ENCODE data around the gene SMARCA5.

The SMARCA5 gene

DNA sequence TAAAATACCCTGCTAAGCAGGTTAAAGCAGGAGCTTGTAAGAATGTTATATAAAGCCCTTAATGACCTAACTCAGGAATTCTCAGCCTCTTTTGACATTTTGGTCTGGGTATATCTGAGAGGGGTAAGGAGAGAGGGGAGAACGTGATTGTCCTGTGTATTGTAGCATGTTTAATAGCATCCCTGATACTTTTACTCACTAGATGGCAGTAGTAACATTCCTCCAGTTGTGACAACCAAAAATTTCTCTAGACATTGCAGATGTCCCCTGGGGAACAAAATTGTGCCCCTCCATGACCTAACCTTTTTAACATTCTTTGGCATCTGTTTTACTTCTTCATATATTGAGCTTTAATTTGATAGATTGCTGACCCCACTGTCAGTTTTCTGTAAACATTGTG is 17.9 kb downstream of the SMARCA5 start:
- in situ Hi-C loops (cut with MboI; ENCODE audit: low sequenced_read_pairs): no loop called here

DNA sequence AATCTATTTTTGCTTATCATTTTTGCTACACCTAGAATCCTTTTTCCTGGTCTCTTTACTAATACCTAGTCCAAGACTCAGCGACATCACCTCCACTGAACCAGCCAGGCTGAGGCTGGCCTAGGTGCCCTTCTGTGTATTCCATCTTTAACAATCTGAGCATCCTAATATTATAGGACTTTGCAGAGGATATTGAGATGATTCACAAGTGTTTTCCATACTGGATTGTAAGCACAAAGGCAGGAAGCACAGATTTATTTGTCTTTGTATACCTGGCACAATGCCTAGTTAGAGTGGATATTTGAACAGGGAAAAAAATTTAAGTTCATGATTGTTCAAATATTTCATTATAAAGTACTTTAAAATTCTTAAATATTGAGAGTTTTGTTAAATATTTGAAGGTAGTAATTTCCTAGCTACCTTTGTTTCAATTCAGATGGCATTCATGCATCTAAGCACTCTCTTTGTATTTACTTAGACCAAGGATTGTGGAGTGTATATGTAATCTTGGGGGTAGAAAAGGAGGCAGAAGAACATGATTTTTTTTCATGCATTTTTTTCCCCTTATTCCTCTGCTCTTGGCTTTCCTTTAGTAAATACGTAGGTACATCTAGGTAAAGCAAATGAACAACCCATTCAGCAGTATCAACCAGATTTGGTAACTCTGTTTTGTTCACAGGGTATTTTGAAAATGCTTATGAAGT is 18.4 kb downstream of the SMARCA5 start:
- in situ Hi-C loops (cut with MboI; ENCODE audit: low sequenced_read_pairs): no loop called here

GRCh38 chr4:143538979-143539669 is 25.6 kb downstream of the SMARCA5 start:
- in situ Hi-C loops (cut with MboI; ENCODE audit: low sequenced_read_pairs): no loop called here

GRCh38 chr4:143539670-143540023 is 26.1 kb downstream of the SMARCA5 start:
- in situ Hi-C loops (cut with MboI; ENCODE audit: low sequenced_read_pairs): no loop called here

GRCh38 chr4:143549928-143550327 is 36.4 kb downstream of the SMARCA5 start:
- in situ Hi-C loops (cut with MboI; ENCODE audit: low sequenced_read_pairs): no loop called here

- in situ Hi-C loops (cut with MboI; ENCODE audit: low sequenced_read_pairs): no loop called here
Measured at GRCh38 chr4:143554728-143555597, 41.5 kb downstream of the SMARCA5 start.

- in situ Hi-C loops (cut with MboI; ENCODE audit: low sequenced_read_pairs): no loop called here
Measured at GRCh38 chr4:143555676-143556075, 42.2 kb downstream of the SMARCA5 start.

GRCh38 chr4:143558286-143558685 is 44.8 kb downstream of the SMARCA5 start:
- in situ Hi-C loops (cut with MboI; ENCODE audit: low sequenced_read_pairs): no loop called here

DNA sequence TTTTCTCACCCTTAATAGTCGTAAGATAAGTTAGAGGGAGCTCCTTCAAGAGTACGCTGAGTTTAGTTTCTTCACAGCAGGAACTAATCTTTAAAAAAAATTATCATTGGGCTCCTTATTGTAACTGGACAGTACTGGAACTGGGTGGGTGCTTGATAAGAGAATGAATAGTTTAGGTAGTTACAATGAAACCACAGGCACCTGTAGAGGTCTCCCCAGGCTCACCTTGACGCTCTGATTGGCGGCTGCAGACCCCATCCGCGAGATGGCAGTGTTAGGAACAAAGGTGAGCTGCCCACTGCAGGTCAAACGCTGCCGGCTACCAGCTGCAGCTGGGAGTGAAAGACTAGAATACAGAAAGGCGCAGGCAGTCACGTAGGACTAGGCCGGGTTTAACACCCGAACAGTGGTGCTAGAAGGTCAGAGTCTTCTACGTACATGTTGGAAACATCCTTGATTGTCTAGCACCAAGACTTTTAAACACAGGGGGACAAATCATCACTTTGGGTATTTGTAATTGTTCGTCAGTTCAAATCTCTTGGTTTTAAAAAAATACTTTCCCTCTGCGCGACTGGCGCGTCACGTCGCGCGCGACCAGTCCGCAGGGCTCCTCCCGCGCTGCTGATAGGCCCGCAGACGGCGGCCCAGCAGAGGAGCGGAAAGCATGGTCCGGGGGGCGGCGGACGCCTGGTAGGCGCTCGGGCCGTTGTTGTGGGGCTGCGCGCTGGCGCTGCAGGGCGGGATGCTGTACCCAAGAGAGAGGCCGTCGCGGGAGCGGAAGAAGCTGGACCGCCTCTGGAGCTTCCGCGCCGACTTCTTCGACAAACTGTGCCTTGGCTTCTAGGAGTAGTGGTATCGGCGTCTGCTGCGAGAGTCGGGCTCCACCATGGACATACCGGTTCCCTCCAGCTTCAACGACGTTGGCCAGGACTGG is 45.6 kb downstream of the SMARCA5 start:
- in situ Hi-C loops (cut with MboI; ENCODE audit: low sequenced_read_pairs): no loop called here

GRCh38 chr4:143559757-143560147 is 46.2 kb downstream of the SMARCA5 start:
- in situ Hi-C loops (cut with MboI; ENCODE audit: low sequenced_read_pairs): no loop called here

- in situ Hi-C loops (cut with MboI; ENCODE audit: low sequenced_read_pairs): no loop called here
Measured at GRCh38 chr4:143564472-143564871, 51.0 kb downstream of the SMARCA5 start.

DNA sequence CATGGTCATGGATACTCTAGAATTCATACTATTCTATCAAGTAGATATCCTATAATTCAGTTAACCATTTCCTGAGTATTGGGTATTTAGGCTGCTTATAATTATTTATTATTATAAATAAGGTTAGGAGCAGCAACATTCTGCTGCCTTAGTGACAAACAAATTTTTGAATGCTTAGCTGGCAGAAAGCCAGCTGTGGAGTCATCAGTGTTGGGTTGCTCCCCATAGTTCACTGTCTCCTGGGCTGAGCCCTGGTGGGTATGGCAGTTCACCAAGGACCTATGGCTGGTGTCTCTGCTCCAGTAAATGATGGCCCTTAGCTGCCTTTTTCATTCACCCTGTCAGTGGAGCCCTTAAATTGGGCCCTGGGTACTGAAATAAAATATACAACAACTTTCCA is 61.8 kb downstream of the SMARCA5 start:
- in situ Hi-C loops (cut with MboI; ENCODE audit: low sequenced_read_pairs): no loop called here

DNA sequence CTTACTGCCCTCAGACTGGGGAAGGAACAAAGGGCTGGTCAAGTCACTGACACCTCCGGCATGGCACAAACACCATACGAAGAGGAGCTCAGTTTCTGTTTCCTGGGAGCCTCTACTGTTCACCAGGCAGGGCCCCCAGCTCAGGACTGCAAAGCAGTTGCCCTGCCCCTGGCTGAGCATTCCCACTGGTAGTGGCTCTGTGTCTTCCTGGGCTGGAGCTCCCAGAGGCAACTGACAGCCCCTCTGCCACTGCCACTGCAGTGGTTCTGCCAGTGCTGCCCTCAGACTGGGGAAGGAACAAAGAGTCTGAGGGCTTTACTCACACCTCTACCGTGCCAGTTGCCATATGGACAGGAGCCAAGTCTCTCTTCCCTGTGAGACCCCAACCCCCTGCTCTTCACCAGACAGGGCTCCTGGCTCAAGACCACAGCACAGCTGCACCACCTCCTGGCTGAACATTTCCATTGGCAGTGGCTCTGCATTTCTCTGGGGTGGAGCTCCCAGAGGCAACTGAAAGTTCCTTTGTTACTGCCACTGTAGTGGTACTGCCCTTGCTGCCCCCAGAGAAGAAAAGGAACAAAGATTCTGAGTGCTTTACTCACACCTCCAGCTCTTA is 67.9 kb downstream of the SMARCA5 start:
- in situ Hi-C loops (cut with MboI; ENCODE audit: low sequenced_read_pairs): no loop called here

DNA sequence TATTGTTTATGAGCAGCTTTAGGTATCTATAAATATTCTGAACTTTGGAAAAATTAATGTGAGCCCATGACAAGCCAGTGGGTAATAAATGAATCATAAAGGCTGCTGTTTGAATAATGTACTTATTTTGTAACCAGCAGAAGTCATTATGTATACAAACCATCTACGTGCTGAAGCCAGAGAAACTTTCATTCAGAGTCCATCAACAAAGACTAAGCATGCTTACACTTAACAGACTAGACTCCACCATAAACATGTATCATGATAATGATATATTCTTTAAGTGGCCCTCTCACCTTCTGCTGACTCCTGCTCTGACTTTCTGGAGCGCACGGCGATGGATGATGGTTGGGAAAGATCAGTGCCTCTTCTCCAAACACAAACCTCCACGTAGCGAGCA is 72.0 kb downstream of the SMARCA5 start:
- in situ Hi-C loops (cut with MboI; ENCODE audit: low sequenced_read_pairs): no loop called here

DNA sequence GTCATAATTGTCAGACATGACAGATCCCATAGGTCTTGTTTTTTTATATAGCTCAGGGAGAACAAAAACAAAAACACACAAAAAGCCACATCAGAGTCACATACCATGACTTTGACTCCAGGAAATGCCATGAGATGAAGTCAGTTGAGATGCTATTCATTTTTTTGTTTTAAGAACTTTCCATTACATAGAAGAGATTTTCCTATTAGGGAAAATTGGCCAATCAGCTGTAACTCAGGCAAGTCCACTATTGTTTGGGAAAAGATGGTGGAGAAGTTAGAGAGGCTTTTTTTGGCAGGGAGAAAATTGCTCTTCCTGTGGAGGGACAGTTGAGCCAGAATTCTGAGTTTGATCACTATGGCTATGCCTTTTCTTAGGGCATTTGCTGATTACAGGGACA is 72.6 kb downstream of the SMARCA5 start:
- in situ Hi-C loops (cut with MboI; ENCODE audit: low sequenced_read_pairs): no loop called here

- in situ Hi-C loops (cut with MboI; ENCODE audit: low sequenced_read_pairs): no loop called here
Measured at GRCh38 chr4:143587703-143588102, 74.2 kb downstream of the SMARCA5 start.

GRCh38 chr4:143597276-143597675 is 83.8 kb downstream of the SMARCA5 start:
- in situ Hi-C loops (cut with MboI; ENCODE audit: low sequenced_read_pairs): no loop called here

DNA sequence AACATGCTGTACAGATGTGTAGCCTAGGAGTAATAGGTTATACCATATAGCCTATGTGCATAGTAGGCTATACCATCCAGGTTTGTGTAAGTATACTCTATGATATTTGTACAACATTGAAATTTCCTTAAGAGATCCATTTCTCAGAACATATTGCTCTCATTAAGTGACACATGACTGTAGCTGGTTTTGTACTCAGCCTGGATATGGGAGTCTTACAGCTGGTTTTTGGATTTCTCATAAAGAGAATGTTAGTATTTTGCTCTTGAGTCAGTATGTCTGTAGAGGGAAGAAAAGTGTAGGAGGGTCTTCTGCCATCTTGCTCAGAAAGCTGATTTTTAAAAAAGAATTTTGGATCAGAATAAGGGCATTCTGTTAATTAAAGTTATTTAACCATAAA is 85.3 kb downstream of the SMARCA5 start:
- in situ Hi-C loops (cut with MboI; ENCODE audit: low sequenced_read_pairs): no loop called here

DNA sequence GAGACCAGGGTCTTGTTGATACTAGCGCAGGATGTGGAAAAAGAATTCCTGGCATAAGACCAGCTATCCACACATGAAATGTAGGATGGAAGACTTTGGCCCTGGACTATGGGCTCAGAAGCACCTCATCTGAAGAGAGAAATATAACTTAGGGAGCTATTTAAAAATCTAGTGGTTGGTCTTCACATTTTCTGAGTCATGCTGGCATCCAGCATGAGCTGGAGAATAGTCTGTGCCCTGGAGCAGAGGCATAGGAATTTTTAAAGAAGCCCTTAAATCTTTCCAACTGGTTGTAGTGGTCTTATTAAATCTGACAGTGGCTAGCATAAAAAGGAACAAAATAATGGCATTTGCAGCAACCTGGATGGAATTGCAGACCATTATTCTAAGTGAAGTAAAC is 86.3 kb downstream of the SMARCA5 start:
- in situ Hi-C loops (cut with MboI; ENCODE audit: low sequenced_read_pairs): no loop called here

DNA sequence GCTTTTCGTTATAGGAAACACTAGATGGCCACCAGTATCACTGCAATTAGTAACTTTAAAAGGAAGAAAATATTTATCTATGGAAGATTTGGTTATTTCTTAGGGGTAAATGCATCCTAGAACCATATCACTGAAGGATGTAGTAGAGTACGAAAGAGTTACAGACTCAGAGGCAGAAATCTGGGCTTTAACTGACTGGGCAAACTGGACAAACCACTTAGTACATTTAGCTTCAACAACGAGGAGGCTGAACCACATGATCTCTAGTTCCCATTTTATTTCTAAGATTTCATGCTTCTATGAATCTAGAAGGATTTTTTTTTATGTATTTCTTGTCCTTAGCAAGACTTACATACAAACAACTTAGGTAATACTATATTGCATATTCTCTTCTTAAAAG is 93.0 kb downstream of the SMARCA5 start:
- in situ Hi-C loops (cut with MboI; ENCODE audit: low sequenced_read_pairs): no loop called here
